Activated naive CD8-positive, alpha-beta T cell treated with anti-CD3 and anti-CD28 coated beads, Interleukin-2, amount 10 ng/mL, durations not matched to agents 7 days and 5 days (primary cell): ENCODE data around the gene TSGA10IP. TPM values are rescaled to one million over a fixed set of nuclear protein-coding genes. Genes with fewer than 3 reads are reported as not detected.

Source experiments
- ATAC-seq: fragments of 150-1000 bp; cut with Tn5 transposase; one replicate; pipeline ENCODE4 v1.10.0; 2021; ENCODE audit warnings: low read depth, moderate library complexity
- POLR2A ChIA-PET: fragments of 350-600 bp; sonication (Branson Sonifier 250); formaldehyde crosslinking; loops from one replicate; lab custom pipeline; 2021; ENCODE audit warnings: antibody characterized with exemption; lab: Charles Lee
- DNase-seq: peaks from one replicate; pipeline ENCODE4 v3.0.0; 2021
- H3K27ac Mint-ChIP-seq: one replicate; pipeline ENCODE4 v1.8.0; 2022; ENCODE audit warnings: mild to moderate bottlenecking, mixed read lengths
- H3K27me3 Mint-ChIP-seq: one replicate; pipeline ENCODE4 v1.8.0; 2022; ENCODE audit warnings: mild to moderate bottlenecking, moderate library complexity, mixed read lengths
- H3K36me3 Mint-ChIP-seq: one replicate; pipeline ENCODE4 v1.8.0; 2021; ENCODE audit warnings: mild to moderate bottlenecking, mixed read lengths
- H3K4me1 Mint-ChIP-seq: one replicate; pipeline ENCODE4 v1.8.0; 2021; ENCODE audit warnings: mixed read lengths
- H3K4me3 Mint-ChIP-seq: one replicate; pipeline ENCODE4 v1.8.0; 2022; ENCODE audit warnings: mild to moderate bottlenecking, moderate library complexity, mixed read lengths
- H3K9me3 Mint-ChIP-seq: one replicate; pipeline ENCODE4 v1.8.0; 2021; ENCODE audit warnings: mixed read lengths
- total RNA-seq, 2 experiments: library from RNA; stranded (reverse); gene quantifications; one replicate each; pipeline ENCODE4 v1.2.3, GENCODE V29; 2021

Gene TSGA10IP
- total RNA-seq, 2 experiments from 2014 or later: not detected

DNA sequence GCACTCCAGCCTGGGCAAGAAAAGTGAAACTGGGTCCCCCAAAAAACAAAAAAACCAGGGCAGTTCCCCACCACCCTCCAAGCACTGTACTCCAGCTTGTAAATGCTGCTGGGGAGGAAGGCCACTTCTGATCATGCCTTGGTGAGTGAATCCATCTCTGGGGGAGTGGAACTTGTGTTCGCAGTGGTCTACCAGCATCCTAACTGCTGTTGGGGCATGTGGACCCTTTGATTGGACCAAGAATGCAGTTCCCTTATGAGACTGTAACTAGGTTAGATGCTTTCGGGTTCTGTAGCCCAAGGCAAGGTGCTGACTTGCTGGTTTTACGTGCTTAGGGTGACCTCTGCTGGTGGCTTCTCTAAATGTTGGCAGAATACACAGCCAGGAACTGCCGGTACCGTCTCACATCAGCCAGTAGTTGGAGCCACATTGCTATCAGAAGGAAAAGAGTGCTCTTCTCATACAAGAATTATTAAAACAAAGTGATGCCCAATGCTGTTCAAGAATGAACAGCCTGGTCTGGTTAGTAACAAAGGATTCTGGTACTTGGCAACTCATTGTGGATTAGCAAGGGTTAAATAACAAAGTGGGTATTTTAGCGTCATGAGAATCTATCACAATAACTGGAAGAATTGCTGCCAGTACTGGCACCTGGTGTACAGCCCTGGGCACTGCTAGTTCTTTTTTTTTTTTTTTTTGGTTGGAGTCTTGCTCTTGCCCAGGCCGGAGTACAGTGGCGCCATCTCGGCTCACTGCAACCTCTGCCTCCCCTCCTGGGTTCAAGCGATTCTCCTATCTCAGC, 43.7 kb downstream of the TSGA10IP start:
- Mint-ChIP-seq H3K36me3 (peaks cover 6% of the 10 kb centered on the region), H3K4me3 (no peak overlapping the region), H3K4me1 (peaks cover 5% of the 10 kb centered on the region), H3K27me3 (no peaks in the 10 kb centered on the region), H3K27ac (peak overlapping the region; percentile 80), H3K9me3 (no peaks in the 10 kb centered on the region)
- peak; percentile 76 for DNase-seq
- POLR2A ChIA-PET: interaction anchor here (0.6 to 2.2 kb wide), 5 partner anchors 90 to 105 kb away, joined by 3 to 7 read pairs (median 6); partner anchors contain the start of genes CCDC85B and FIBP
- peak; percentile 100 for ATAC-seq

DNA sequence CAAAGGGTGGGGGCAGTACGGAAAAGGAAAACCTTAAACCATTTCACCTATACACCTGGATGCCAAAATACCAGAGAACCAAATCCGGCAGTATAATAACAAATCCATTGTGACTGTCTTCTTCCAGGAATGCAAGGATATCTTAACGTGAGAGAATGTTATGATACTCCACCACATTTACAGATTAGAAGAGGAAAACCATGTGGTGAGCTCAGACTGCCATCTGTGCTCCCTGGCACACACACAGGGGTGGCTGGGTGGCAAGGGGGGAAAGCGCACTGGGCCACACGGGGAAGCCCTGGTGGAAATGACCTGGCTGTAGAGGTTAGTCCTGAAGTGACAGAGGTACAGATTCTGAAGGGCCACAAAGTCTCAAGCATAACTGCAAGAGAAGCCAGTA, 46.8 kb downstream of the TSGA10IP start:
- H3K36me3 Mint-ChIP-seq: peaks cover 12% of the 10 kb centered on the region
- no peaks in the 10 kb centered on the region for H3K27me3 Mint-ChIP-seq
- no peaks in the 10 kb centered on the region for H3K9me3 Mint-ChIP-seq
- POLR2A ChIA-PET: no interaction called here
- H3K4me1 Mint-ChIP-seq: peaks cover 7% of the 10 kb centered on the region
- ATAC-seq (no peak), DNase-seq (no peak)
- H3K4me3 Mint-ChIP-seq: no peak overlapping the region
- H3K27ac Mint-ChIP-seq: peak overlapping the region; percentile 14

DNA sequence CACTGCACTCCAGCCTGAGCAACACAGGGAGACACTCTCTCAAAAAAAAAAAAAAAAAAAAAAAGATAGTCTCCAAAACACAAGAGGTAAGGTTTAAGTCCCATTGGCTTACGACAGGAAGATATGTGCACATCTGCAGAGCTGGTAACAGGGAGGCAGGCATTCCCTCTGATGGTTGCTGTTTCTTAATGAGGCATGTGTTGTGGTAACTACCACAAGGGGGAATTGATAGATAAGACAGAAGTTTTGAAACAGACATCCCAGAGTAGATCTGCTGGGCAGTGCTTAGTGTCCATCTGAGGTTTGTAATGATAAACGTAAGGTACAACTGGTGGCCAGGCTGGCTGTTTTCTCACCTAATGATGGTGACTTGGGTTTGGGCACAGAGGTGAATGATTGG, 52.0 kb downstream of the TSGA10IP start:
- H3K36me3 Mint-ChIP-seq: peaks cover 30% of the 10 kb centered on the region
- H3K27me3 Mint-ChIP-seq: no peaks in the 10 kb centered on the region
- ATAC-seq: no peak
- no peak overlapping the region for H3K27ac Mint-ChIP-seq
- no peak overlapping the region for H3K4me3 Mint-ChIP-seq
- POLR2A ChIA-PET: interaction anchor here (0.6 to 0.7 kb wide), 2 partner anchors 60 to 144 kb away, joined by 3 to 4 read pairs; no protein-coding TSS in a partner anchor
- H3K9me3 Mint-ChIP-seq: no peaks in the 10 kb centered on the region
- H3K4me1 Mint-ChIP-seq: peaks cover 25% of the 10 kb centered on the region
- DNase-seq: no peak

DNA sequence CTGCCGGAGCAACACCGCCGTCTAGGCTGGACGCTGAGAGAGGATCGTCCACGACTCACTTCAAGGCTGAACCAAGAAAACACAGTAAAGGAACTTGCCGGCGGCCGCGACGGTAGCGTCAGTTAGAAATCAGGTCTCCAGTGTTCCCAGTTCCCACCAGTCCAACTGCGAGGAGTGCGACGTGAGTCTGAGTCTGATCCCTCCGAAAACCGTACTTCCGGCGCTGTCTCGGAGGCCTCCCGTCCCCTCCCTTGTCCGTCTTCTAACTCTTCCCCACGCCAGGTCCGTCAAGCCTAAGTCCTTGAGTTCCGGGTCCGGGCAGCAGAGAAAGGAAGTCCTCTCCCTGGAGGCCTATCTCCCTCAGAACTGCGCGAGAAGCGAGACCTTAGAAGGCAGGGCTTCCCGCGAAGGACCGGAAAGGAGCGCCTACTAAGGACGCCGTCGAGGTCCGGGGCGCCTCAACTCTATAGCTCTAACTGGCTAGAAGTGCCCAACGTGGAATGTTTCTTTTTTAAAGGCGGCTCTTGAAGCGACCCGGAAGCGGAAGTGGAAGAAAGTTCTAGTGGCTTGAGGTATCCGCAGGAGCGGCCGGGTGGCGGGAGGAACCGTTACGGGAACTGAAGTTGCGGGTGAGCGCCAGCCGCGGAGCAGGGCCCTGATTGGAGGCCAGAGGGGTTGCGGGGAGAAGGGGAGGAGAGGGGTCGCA, 56.8 kb downstream of the TSGA10IP start, which contains the start of the genes BANF1 and EIF1AD:
TSS of gene BANF1 (plus strand) at position 562 of the 706 bp plus-strand sequence. CDS start 748 bp downstream, outside the sequence.
TSS of gene EIF1AD (minus strand) at position 216 of the 706 bp plus-strand sequence. CDS start 1,768 bp downstream, outside the sequence.
- peaks cover 26% of the 10 kb centered on the region for H3K36me3 Mint-ChIP-seq
- H3K4me3 Mint-ChIP-seq: peak within 1 kb of the TSS; percentile 100
- no peaks in the 10 kb centered on the region for H3K9me3 Mint-ChIP-seq
- H3K27ac Mint-ChIP-seq: peak within 1 kb of the TSS; percentile 99
- peaks cover 31% of the 10 kb centered on the region for H3K4me1 Mint-ChIP-seq
- peak; percentile 85 for ATAC-seq
- DNase-seq: peak; percentile 90
- no peaks in the 10 kb centered on the region for H3K27me3 Mint-ChIP-seq
- POLR2A ChIA-PET: interaction anchor here (0.5 to 1.5 kb wide), 19 partner anchors 9 to 504 kb away, joined by 3 to 19 read pairs (median 5); partner anchors contain the start of genes CCDC85B, DPP3, FIBP and KAT5

DNA sequence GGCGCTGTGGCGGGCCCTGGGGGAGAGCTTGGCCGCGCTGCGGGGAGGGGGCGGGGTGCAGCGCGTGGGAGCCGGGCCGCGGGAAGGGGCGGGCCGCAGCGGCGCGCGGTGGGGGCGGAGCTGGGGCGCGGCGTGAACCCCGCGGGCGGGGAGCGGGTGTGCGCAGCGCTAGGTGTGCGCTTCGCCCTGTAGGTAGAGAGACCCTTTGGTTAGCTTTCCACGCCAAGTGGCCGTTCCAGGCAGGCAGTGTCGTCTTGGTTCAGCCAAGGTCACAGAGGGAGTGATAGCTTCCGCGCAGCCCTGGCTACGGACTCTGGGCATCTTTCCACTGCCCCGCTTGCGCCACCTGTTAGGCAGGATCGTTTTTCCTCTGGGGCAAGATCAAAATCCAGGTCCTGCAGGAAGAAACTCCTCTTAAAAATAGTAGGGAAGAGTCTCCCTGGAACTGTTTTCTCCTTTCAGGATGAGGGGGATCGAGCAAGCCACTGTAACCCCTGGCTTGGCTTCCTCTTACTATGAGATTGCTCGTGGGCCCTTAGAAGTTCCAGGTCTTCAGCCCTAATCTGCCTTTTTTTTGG, 57.5 kb downstream of the TSGA10IP start:
- DNase-seq: peak; percentile 87
- ATAC-seq: peak; percentile 64
- H3K9me3 Mint-ChIP-seq: no peaks in the 10 kb centered on the region
- H3K27ac Mint-ChIP-seq: peak overlapping the region; percentile 99
- H3K4me3 Mint-ChIP-seq: peak overlapping the region; percentile 100
- POLR2A ChIA-PET: interaction anchor here (0.6 to 1.5 kb wide), 19 partner anchors 8 to 505 kb away, joined by 3 to 19 read pairs (median 5); partner anchors contain the start of genes CCDC85B, DPP3, FIBP and KAT5
- H3K4me1 Mint-ChIP-seq: peaks cover 26% of the 10 kb centered on the region
- H3K36me3 Mint-ChIP-seq: peaks cover 21% of the 10 kb centered on the region
- no peaks in the 10 kb centered on the region for H3K27me3 Mint-ChIP-seq

DNA sequence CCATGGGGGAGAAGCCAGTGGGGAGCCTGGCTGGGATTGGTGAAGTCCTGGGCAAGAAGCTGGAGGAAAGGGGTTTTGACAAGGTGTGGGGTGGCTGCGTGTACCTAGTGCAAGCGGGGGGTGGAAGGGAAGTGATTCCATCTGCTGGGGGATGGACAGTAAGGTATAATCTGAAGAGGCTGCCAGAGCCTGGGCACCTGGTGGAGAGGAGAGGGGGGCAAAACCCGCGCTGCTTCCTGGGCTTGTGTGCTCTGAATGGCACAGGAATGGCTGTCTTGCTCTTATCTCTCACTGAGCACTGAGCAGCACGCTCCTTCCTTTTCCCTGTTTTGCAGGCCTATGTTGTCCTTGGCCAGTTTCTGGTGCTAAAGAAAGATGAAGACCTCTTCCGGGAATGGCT, 58.0 kb downstream of the TSGA10IP start:
- peaks cover 29% of the 10 kb centered on the region for H3K4me1 Mint-ChIP-seq
- H3K27me3 Mint-ChIP-seq: no peaks in the 10 kb centered on the region
- peaks cover 19% of the 10 kb centered on the region for H3K36me3 Mint-ChIP-seq

DNA sequence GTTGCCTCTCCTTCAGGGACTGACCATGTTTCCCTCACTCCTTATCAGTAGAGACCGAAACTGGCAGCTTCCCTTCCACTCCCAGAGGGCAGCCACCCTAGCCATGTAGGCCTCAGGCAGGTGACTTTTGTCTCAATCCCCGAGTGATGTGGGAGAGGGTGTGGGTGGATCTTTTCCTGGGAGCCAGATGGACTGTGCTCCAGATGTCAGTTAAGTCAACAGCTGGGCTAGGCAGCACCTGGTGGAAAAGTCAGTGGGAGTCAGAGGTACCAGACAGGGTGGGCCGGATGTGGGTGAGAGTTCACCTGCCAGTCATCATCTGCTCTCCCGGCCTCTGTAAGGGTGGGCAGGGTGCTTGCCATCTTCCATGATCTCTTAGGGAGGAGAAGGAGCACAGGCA, 58.9 kb downstream of the TSGA10IP start:
- H3K4me1 Mint-ChIP-seq: peaks cover 25% of the 10 kb centered on the region
- ATAC-seq (no peak), DNase-seq (no peak)
- POLR2A ChIA-PET: no interaction called here
- H3K27me3 Mint-ChIP-seq: no peaks in the 10 kb centered on the region
- H3K4me3 Mint-ChIP-seq: peak overlapping the region; percentile 100
- no peak overlapping the region for H3K27ac Mint-ChIP-seq
- peaks cover 17% of the 10 kb centered on the region for H3K36me3 Mint-ChIP-seq
- no peaks in the 10 kb centered on the region for H3K9me3 Mint-ChIP-seq

More for the DNA sequence above, 58.0 kb downstream of the TSGA10IP start:
- ATAC-seq (no peak), DNase-seq (no peak)
- POLR2A ChIA-PET: interaction anchor here (0.6 to 1.5 kb wide), 9 partner anchors 13 to 291 kb away, joined by 3 to 19 read pairs (median 5); partner anchors contain the start of genes CCDC85B, FIBP, KAT5 and SF3B2
- Mint-ChIP-seq H3K27ac (peak overlapping the region; percentile 84), H3K9me3 (no peaks in the 10 kb centered on the region), H3K4me3 (peak overlapping the region; percentile 100)

DNA sequence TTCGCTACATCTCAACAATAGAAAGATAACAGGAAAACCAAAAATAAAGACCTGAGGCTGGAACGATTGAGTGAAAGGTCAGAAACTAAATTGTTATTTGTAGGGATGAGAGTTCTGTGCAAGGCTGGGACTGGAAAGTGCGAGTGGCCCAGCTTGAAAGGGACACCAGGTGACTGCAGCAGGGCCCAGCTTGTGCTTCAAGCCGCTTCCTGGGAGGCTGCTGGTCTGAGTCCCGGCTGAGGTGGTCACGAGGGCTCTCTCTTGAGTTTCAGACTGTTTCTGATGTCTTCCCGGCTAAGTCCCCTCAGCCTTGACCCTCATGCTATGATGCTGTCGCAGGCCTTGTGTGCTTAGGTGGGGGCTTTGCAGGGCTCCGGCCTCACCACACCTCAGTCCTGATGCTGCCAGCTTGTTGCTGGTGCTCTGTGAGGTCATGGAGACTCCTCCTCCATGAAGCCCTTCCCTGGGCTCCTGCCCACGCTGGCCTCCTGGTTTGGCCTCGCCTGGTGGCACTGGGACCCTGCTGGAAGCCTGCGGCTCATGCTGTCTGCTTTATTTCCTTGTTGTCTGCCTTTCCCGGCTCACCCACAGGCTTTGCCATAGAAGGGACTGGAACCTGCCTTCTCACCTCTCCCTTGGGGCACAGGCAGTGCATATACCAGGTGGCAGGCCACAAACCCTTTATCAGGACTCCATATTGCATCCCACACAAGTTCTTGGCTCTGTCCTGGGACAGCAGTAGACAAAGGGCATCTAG, 61.0 kb downstream of the TSGA10IP start:
- ATAC-seq (no peak), DNase-seq (no peak)
- Mint-ChIP-seq H3K4me1 (peaks cover 12% of the 10 kb centered on the region), H3K9me3 (no peaks in the 10 kb centered on the region), H3K27me3 (peaks cover 11% of the 10 kb centered on the region), H3K4me3 (no peak overlapping the region), H3K36me3 (peaks cover 7% of the 10 kb centered on the region), H3K27ac (no peak overlapping the region)
- POLR2A ChIA-PET: no interaction called here

DNA sequence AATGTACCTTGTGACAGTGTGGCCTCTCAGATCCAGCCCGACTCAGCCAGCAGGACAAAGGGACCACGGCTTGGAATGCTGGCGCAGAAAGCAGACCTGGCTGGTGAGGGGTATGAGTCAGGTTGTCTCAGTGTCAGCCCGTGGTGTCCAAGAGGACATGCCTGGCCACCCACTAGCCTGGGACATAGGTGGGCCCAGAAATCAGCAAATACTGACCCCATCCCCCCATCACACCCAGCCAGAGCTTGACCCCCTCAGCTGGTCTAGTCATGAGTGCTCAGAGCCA, 61.6 kb downstream of the TSGA10IP start:
- H3K27ac Mint-ChIP-seq: no peak overlapping the region
- H3K9me3 Mint-ChIP-seq: no peaks in the 10 kb centered on the region
- ATAC-seq (no peak), DNase-seq (no peak)
- peaks cover 15% of the 10 kb centered on the region for H3K27me3 Mint-ChIP-seq
- no peak overlapping the region for H3K4me3 Mint-ChIP-seq
- POLR2A ChIA-PET: no interaction called here
- H3K36me3 Mint-ChIP-seq: peaks cover 5% of the 10 kb centered on the region
- H3K4me1 Mint-ChIP-seq: peaks cover 12% of the 10 kb centered on the region

DNA sequence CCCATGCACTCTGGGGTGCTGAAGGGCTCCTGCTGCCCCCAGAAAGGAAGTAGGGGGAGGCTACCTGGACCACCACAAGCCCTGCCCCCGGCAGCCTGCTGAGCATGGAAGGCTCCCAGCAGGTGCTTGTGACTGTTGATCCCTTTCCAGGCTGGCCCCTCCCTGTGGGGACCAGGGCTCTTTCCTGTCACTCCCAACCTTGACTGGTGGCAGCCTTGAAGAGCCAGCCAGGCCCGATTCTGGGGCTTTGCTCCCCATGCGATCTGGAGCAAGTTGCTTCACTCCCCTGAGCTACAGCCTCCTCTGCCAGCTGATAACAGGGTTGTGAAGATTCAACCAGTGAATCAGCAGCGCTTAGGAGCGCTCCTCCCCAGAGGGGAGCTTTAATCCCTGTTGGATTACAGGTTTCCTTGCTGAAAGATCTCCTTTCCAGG, 61.9 kb downstream of the TSGA10IP start:
- POLR2A ChIA-PET: no interaction called here
- Mint-ChIP-seq H3K4me1 (peaks cover 12% of the 10 kb centered on the region), H3K36me3 (peaks cover 3% of the 10 kb centered on the region), H3K9me3 (no peaks in the 10 kb centered on the region), H3K4me3 (no peak overlapping the region), H3K27ac (no peak overlapping the region), H3K27me3 (peaks cover 16% of the 10 kb centered on the region)
- ATAC-seq: no peak
- DNase-seq: no peak

DNA sequence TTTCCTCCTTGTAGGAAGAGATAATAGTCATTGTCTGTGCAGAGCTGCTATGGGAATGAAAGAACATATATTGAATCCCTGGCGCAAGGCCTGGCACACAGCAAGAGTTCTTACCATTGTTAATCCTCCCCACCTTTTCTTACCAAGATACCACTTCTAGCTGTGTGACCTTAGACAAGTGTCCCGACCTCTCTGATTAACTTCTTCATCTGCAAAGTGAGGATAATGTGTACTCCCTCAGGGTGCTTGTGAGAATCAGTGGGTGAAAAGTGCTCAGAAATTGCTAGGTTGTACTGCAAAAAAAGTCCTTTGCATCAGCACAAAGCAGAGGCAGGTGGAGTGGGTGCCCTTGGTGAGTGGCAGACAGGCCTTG, 62.8 kb downstream of the TSGA10IP start:
- peaks cover 11% of the 10 kb centered on the region for H3K4me1 Mint-ChIP-seq
- ATAC-seq (no peak), DNase-seq (no peak)
- peaks cover 2% of the 10 kb centered on the region for H3K36me3 Mint-ChIP-seq
- no peaks in the 10 kb centered on the region for H3K9me3 Mint-ChIP-seq
- H3K27ac Mint-ChIP-seq: no peak overlapping the region
- no peak overlapping the region for H3K4me3 Mint-ChIP-seq
- POLR2A ChIA-PET: no interaction called here
- peaks cover 20% of the 10 kb centered on the region for H3K27me3 Mint-ChIP-seq

DNA sequence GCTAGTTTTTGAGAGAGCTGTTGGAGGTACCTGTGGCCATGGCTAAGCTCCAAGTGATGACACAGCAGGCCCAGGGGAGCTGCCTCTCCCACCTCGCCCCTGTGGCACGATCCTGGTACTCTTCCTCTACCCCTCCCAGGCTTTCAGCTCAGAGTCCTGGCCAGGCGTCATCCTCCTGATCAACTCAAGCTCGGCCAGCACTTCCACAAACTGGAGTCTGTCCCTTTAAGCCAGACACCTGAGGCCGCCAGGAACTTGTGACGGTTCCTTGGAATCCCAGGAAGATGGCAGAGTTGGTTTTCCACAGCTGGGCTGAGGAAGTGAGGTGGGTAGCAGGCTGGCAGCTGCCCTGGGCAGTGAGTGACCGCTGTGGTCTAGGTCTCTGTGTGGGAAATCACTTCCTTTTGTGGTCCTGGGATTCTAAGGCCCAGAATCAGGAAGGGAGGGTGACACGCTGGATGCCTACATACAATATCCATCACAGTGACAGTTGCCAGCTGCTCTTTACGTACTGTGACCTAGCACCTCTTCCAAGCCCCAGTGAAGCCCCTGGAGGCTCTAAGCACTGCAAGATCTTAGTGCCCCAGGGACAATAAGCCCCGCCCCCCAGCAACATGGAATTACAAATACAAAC, 63.3 kb downstream of the TSGA10IP start:
- no peak overlapping the region for H3K27ac Mint-ChIP-seq
- H3K36me3 Mint-ChIP-seq: peaks cover under 1% of the 10 kb centered on the region
- peaks cover 6% of the 10 kb centered on the region for H3K4me1 Mint-ChIP-seq
- H3K27me3 Mint-ChIP-seq: peaks cover 25% of the 10 kb centered on the region
- DNase-seq: no peak
- ATAC-seq: no peak
- POLR2A ChIA-PET: interaction anchor here (0.6 to 0.7 kb wide), 2 partner anchors 125 to 149 kb away, joined by 3 read pairs; no protein-coding TSS in a partner anchor
- no peaks in the 10 kb centered on the region for H3K9me3 Mint-ChIP-seq
- H3K4me3 Mint-ChIP-seq: no peak overlapping the region
